ENCODE results near the gene GGTLC1.
"Not testable (repeated sequence)": the region's sequence is repeated elsewhere in the genome, so short reads cannot be mapped to it uniquely, and the experiment has no call there.

DNA sequence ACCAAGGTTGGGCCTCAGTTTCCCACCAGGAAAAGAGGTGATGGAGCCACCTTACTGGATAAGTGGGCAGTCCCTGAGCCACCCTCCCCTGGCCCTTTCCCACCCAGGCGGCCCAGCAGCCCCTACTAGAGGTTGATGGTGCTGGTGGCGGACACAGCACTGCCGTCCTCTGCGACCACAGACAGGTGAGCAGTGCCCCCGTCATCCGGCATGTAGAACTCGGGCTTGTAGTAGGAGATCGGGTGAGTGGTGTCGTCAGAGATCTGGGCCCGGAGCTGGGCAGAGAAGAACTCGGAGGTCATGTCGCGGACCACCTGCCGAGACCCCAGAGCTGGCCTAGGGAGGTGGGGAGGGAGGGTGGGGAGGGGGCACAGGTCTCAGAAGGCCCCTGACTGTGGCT lies 2.3 kb downstream of the GGTLC1 start:
- not testable (repeated sequence) for TF ChIP-seq POLR2A (IDR thresholded peaks at IDR 0.05; ENCODE audit: low read depth); POLR2AphosphoS5 (IDR thresholded peaks at IDR 0.05)
